KOPT-K1 (cell line): ENCODE data around the gene DVL1.

ENCODE experiments used
- H3K27ac ChIP-seq: fragments of 200-600 bp; sonication (generic); 2 replicates; pipeline ENCODE4 v1.5.1; 2016; ENCODE audit warnings: antibody characterized with exemption, mild to moderate bottlenecking, low read depth, low read length; ENCODE audit not compliant: poor library complexity, severe bottlenecking
- H3K36me3 ChIP-seq: fragments of 200-600 bp; sonication (generic); 2 replicates; pipeline ENCODE4 v1.5.1; 2017; ENCODE audit warnings: antibody characterized with exemption, mild to moderate bottlenecking, low read length, moderate library complexity; ENCODE audit not compliant: insufficient read depth
- H3K9me3 ChIP-seq: fragments of 200-600 bp; sonication (generic); 2 replicates; pipeline ENCODE4 v1.5.1; 2017; ENCODE audit warnings: antibody characterized with exemption, low read length, mild to moderate bottlenecking; ENCODE audit not compliant: insufficient read depth, poor library complexity, severe bottlenecking

DVL1 gene

DNA sequence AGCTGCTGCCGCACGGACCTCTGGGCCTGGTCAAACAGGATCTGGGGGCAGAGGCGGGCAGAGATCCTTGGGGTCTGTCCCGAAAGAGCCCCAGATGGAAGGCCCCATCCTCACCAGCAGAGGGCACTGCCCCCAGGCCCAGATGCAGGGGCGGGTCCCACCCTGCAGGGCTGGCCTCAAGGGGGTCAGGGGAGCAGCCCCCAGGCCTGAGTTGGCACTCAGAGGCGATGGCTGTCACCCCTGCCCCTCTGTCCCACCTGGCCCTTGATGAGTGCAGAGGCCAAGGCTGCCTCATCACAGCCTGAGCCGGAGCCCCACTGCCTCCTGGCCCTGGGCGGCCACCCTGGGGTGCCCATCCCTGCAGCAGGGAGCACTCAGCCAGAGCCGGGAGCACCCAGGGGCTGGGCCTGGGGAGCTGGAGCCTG, 47.2 kb downstream of the DVL1 start:
- Histone ChIP-seq H3K36me3 (no peaks in the 10 kb centered on the region; the same call in 1 of the 2 replicates), H3K9me3 (no peaks in the 10 kb centered on the region), H3K27ac (no peak overlapping the region)

GRCh38 chr1:1300352-1300739, 48.9 kb downstream of the DVL1 start:
- H3K36me3 ChIP-seq: peaks cover 3% of the 10 kb centered on the region; the same call in 1 of the 2 replicates
- no peaks in the 10 kb centered on the region for H3K9me3 ChIP-seq
- H3K27ac ChIP-seq: no peak overlapping the region

DNA sequence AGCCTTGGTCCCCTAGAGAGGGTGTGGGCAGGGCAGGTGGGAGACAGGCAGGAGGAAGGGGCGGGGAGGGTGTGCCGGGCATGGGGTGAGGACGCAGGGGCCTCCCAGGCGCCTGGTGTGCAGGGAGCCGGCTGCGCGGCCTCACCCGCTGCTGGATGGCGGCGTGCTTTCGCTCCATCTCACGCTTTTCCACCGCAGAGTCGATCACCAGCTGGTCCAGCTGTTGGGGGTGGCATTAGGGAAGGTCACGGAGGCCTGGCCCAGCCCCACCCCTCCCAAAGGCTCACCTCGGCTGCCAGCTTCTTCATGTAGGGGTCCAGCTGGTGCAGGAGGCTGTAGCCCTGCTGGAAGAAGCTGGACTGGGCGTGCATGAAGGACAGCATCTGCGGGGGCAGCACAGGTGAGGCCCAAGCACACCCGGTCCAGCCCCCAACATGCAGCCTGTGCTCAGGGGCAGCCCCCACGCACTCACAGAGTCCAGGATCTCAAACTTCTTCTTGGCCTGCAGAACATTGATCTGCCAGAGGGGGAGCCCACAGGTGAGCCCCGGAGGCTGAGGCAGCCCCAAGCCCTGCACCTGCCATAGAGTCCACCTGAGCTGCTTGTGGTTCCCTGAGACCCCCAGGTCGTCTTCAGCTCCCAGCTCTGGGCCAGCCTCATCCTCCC, 49.4 kb downstream of the DVL1 start:
- no peak overlapping the region for H3K27ac ChIP-seq
- H3K36me3 ChIP-seq: peaks cover 7% of the 10 kb centered on the region; the same call in 1 of the 2 replicates
- H3K9me3 ChIP-seq: no peaks in the 10 kb centered on the region

- Histone ChIP-seq H3K36me3 (peaks cover 7% of the 10 kb centered on the region; the same call in 1 of the 2 replicates), H3K27ac (no peak overlapping the region), H3K9me3 (no peaks in the 10 kb centered on the region)
These were observed 50.1 kb downstream of the DVL1 start for GRCh38 chr1:1298861-1299685.

DNA sequence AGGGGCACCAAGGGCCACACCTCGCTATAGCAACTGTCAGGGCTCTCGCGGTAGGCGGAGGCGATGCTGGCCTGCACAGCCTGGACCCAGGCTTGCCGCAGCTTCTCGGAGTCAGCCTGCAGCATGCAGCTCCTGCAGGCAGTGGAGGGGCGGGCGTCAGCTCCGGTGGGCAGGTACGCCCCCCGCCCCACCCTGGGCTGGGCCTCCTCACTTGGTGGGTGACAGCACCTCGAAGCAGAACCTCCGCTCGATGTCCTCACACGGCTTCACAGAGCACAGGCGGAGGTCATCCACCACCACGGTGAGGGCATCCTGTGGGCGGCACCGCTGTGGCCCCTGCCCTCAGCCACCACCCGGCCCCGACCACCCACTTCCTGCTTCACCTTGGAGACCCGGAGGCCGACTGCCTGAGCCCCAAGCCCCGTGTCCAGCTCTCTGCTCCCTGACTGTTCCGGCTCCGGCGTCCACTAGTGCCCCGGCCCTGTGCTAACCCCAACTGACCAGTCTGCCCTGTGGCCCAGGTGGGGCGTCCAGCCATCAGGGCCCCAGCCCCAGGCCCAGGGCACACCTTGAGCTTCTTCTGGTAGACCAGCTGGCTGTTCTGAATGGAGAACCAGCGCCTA, 51.3 kb downstream of the DVL1 start:
- Histone ChIP-seq H3K27ac (no peak overlapping the region), H3K9me3 (no peaks in the 10 kb centered on the region), H3K36me3 (peaks cover 7% of the 10 kb centered on the region; the same call in 1 of the 2 replicates)

- Histone ChIP-seq H3K27ac (no peak overlapping the region), H3K9me3 (no peaks in the 10 kb centered on the region), H3K36me3 (peaks cover 7% of the 10 kb centered on the region; the same call in 1 of the 2 replicates)
These were observed 52.9 kb downstream of the DVL1 start for GRCh38 chr1:1296070-1297061.

GRCh38 chr1:1295154-1295923, 53.9 kb downstream of the DVL1 start:
- Histone ChIP-seq H3K27ac (no peak overlapping the region), H3K9me3 (no peaks in the 10 kb centered on the region), H3K36me3 (peaks cover 7% of the 10 kb centered on the region; the same call in 1 of the 2 replicates)

DNA sequence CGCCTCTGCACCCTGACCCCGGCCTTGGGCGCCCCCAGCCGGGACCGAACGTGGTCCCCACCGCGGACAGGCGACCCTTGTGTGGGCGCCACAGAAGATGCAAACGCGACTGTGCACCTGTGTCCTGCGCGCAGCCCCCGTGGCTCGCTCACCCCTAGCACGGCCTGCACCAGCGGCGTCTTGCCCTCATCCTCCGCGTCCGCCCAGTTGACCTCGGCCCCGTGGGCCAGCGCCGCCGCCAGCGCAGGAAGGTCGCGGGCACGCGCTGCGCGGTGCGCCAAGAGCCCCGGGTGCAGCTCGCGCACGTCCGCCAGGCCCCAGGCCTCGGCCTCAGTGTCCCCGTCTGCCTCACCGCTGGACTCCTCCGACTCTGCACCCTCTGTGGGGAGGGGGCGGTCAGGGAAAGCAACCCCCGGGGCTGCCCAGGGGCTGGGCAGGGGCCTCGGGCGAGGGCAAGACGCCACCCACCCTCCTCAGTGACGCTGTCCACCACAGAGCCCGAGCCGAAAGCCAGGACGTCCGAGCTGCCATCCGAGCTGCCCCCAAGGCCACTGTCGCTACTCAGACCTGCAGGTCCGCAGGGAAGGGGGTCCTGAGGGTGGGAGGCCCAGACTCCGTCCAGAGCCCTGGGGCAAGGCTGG, 54.8 kb downstream of the DVL1 start:
- Histone ChIP-seq H3K27ac (no peak overlapping the region), H3K9me3 (no peaks in the 10 kb centered on the region), H3K36me3 (peaks cover 7% of the 10 kb centered on the region; the same call in 1 of the 2 replicates)

DNA sequence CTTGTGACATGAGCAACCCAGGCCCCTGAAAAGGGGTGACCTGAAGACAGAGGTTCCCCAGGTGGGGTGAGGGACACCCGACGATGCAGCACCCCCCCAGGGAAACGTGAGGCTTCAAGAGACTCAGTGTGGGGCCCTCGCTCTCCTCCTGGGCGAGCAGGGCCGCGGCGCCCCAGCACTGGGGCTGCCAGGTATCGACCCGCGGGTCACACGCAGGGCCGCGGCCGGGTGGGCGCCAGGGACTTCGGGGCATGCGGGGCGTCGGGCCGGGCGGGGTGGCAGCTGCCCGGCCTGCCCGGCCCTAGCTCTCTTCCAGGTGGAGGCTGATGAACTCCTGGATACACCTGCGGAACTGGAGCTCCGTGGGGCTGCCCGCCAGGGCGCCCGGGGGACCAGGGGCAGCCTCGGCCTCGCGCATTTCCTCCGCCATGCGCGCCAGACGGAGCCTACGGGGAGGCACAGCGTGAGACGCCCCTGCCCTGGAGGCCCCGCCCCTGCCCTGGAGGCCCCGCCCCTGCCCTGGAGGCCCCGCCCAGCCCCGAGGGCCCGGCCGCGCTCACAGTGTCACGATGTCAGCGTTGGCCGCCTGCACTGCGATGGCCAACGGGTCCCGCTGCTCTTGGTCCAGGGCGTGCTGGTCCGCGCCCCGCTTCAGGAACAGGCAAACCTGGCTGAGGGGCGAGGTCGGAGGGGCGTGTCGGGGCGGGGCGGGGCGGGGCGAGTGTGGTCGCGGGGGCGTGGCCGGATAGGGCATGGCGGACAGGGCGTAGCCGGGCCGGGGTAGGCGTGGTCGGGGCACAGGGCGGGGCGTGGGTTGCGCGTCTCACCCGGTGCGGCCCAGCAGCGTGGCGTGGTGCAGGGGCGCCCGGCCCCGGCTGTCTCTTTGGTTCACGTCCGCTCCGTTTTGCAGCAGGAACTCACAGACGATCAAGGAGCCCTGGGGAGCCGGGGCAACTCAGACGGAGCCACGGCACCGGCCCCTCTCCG, 55.7 kb downstream of the DVL1 start:
- Histone ChIP-seq H3K27ac (no peak overlapping the region), H3K36me3 (peaks cover 7% of the 10 kb centered on the region; the same call in 1 of the 2 replicates), H3K9me3 (no peaks in the 10 kb centered on the region)

- no peak overlapping the region for H3K27ac ChIP-seq
- no peaks in the 10 kb centered on the region for H3K9me3 ChIP-seq
- H3K36me3 ChIP-seq: peaks cover 7% of the 10 kb centered on the region; the same call in 1 of the 2 replicates
These were observed 56.4 kb downstream of the DVL1 start for GRCh38 chr1:1292851-1293250.

- no peak overlapping the region for H3K27ac ChIP-seq
- H3K36me3 ChIP-seq: peaks cover 7% of the 10 kb centered on the region; the same call in 1 of the 2 replicates
- no peaks in the 10 kb centered on the region for H3K9me3 ChIP-seq
These were observed 56.8 kb downstream of the DVL1 start for GRCh38 chr1:1292442-1292779.

GRCh38 chr1:1291548-1292441, 57.4 kb downstream of the DVL1 start:
- H3K27ac ChIP-seq: no peak overlapping the region
- H3K36me3 ChIP-seq: peaks cover 7% of the 10 kb centered on the region; the same call in 1 of the 2 replicates
- H3K9me3 ChIP-seq: no peaks in the 10 kb centered on the region
